HepG2 (cell line): ENCODE data around the gene IKZF4. TPM values are rescaled to one million over a fixed set of nuclear protein-coding genes. Genes with fewer than 3 reads are reported as not detected.

ENCODE experiments used
- ATAC-seq: fragments of 200-7000 bp; cut with Tn5 transposase; 3 replicates; pipeline ENCODE4 v1.9.1; 2020; ENCODE audit warnings: mild to moderate bottlenecking, moderate library complexity
- BruUV-seq: library from RNA; stranded (reverse); fragments of 400-500 nt; replicated peaks from 2 replicates; lab custom pipeline; 2021; lab: Mats Ljungman, UMichigan
- CTCF ChIA-PET: fragments of 300-600 bp; formaldehyde crosslinking; extraction: SDS; loops from one replicate; lab custom pipeline; 2021; ENCODE audit warnings: low total read pairs, inconsistent platforms, low intra/inter-chr PET ratio; lab: Yijun Ruan, JAX
- POLR2A ChIA-PET: fragments of 350-600 bp; sonication (Branson Sonifier 250); formaldehyde crosslinking; loops from one replicate; lab custom pipeline; 2020; ENCODE audit warnings: antibody characterized with exemption, inconsistent platforms; lab: Yijun Ruan, JAX
- DNase-seq: peaks from one replicate; pipeline ENCODE4 v3.0.0-alpha.2; 2015; ENCODE audit warnings: low spot score
- FAIRE-seq: peaks from 3 replicates; lab custom pipeline; 2011; peaks lifted over from hg19 to GRCh38; lab: Jason Lieb, UNC
- H2AFZ ChIP-seq: one replicate; pipeline ENCODE4 v1.6.1; 2011; ENCODE audit warnings: low read length, inconsistent platforms
- H3K27ac ChIP-seq: fragments of 300-600 bp; 3 replicates; pipeline ENCODE4 v1.8.0; 2011; ENCODE audit warnings: mixed run types, mild to moderate bottlenecking, mixed read lengths, low read length, inconsistent platforms; ENCODE audit not compliant: insufficient read depth; ENCODE audit errors: extremely low read length
- H3K27me3 ChIP-seq, 2 experiments: fragments of 200-600 bp in 1 of 2; 2 replicates in 1 of 2; 3 replicates in 1 of 2; pipeline versions ENCODE4 v1.6.0 to v1.8.0; 2011; ENCODE audit warnings: low read length in 2 of 2, mild to moderate bottlenecking in 2 of 2, moderate library complexity in 2 of 2, inconsistent platforms in 1 of 2; ENCODE audit not compliant: insufficient read depth in 2 of 2, control insufficient read depth in 1 of 2
- H3K36me3 ChIP-seq, 2 experiments: fragments of 200-600 bp in 1 of 2; replicated peaks in 1 of 2; 2 replicates in 1 of 2; 3 replicates in 1 of 2; pipeline versions ENCODE4 v1.5.1 to v1.8.0; 2011; ENCODE audit warnings: low read length in 2 of 2, inconsistent platforms in 1 of 2; ENCODE audit not compliant: insufficient read depth in 2 of 2, control insufficient read depth in 1 of 2
- H3K4me1 ChIP-seq: 2 replicates; pipeline ENCODE4 v1.5.1; 2012; ENCODE audit warnings: low read length, inconsistent platforms; ENCODE audit not compliant: insufficient read depth
- H3K4me2 ChIP-seq: 2 replicates; pipeline ENCODE4 v1.6.0; 2011; ENCODE audit warnings: low read depth, low read length, inconsistent platforms
- H3K4me3 ChIP-seq, 3 experiments: fragments of 200-600 bp in 1 of 3; sonication (generic), shearing (Covaris generic) in 1 of 3; replicated peaks in 1 of 3; 2 replicates each; pipeline ENCODE4 v1.5.1; 2011 to 2016; ENCODE audit warnings: low read length in 3 of 3, inconsistent platforms in 2 of 3, low read depth in 2 of 3, mild to moderate bottlenecking in 2 of 3, control low read depth in 1 of 3, mixed read lengths in 1 of 3; ENCODE audit not compliant: insufficient read depth in 1 of 3
- H3K79me2 ChIP-seq: one replicate; pipeline ENCODE4 v1.6.1; 2011; ENCODE audit warnings: low read length, inconsistent platforms; ENCODE audit not compliant: insufficient read depth
- H3K9ac ChIP-seq: 2 replicates; pipeline ENCODE4 v1.6.0; 2011; ENCODE audit warnings: mild to moderate bottlenecking, low read depth, low read length, inconsistent platforms; ENCODE audit not compliant: insufficient read depth
- H3K9me3 ChIP-seq: 2 replicates; pipeline ENCODE4 v1.5.1; 2012; ENCODE audit warnings: mild to moderate bottlenecking, low read length
- H4K20me1 ChIP-seq: 2 replicates; pipeline ENCODE4 v1.6.0; 2011; ENCODE audit warnings: inconsistent platforms, mild to moderate bottlenecking, low read length, moderate library complexity; ENCODE audit not compliant: insufficient read depth
- E2F2 ChIP-seq: sonication (generic); formaldehyde crosslinking; IDR thresholded peaks from 2 replicates; pipeline ENCODE4 v1.4.0; 2020; ENCODE audit warnings: missing genetic modification reagents, borderline replicate concordance
- KMT2A ChIP-seq: sonication (generic); formaldehyde crosslinking; IDR thresholded peaks from 2 replicates; pipeline ENCODE4 v1.4.0; 2020; ENCODE audit warnings: missing genetic modification reagents
- KMT2B ChIP-seq: IDR thresholded peaks from 2 replicates; pipeline ENCODE4 v1.6.1; 2016; ENCODE audit warnings: missing genetic modification reagents, missing compliant biosample characterization
- LCORL ChIP-seq, 2 experiments: fragments of 450-650 bp in 1 of 2; sonication (generic) in 1 of 2; formaldehyde crosslinking in 1 of 2; IDR thresholded peaks; 2 replicates each; pipeline versions ENCODE4 v1.5.0 to v1.6.1; 2017 to 2020; ENCODE audit warnings: antibody characterized with exemption in 1 of 2, missing genetic modification reagents in 1 of 2
- PPARG ChIP-seq: conservative IDR thresholded peaks from 2 replicates; pipeline ENCODE4 v1.6.1; 2016; ENCODE audit warnings: missing biosample characterization, missing genetic modification reagents
- SMAD3 ChIP-seq: sonication (generic); formaldehyde crosslinking; IDR thresholded peaks from 2 replicates; pipeline ENCODE4 v1.4.0; 2020; ENCODE audit warnings: missing genetic modification reagents
- SNAPC4 ChIP-seq: sonication (generic); formaldehyde crosslinking; IDR thresholded peaks from 2 replicates; pipeline ENCODE4 v1.4.0; 2020; ENCODE audit warnings: mild to moderate bottlenecking, missing genetic modification reagents
- TOPORS ChIP-seq: sonication (generic); formaldehyde crosslinking; IDR thresholded peaks from 2 replicates; pipeline ENCODE4 v1.8.0; 2023; ENCODE audit warnings: mild to moderate bottlenecking, missing genetic modification reagents
- ZBED4 ChIP-seq: sonication (generic); formaldehyde crosslinking; IDR thresholded peaks from 2 replicates; pipeline ENCODE4 v1.4.0; 2020; ENCODE audit warnings: missing genetic modification reagents, borderline replicate concordance
- ZBTB38 ChIP-seq: sonication (generic); formaldehyde crosslinking; IDR thresholded peaks from 2 replicates; pipeline ENCODE4 v1.5.1; 2020; ENCODE audit warnings: mild to moderate bottlenecking, missing genetic modification reagents
- ZNF331 ChIP-seq: sonication (generic); formaldehyde crosslinking; IDR thresholded peaks from 2 replicates; pipeline ENCODE4 v1.4.0; 2020; ENCODE audit warnings: missing genetic modification reagents
- ZNF576 ChIP-seq: sonication (generic); formaldehyde crosslinking; IDR thresholded peaks from 2 replicates; pipeline ENCODE4 v1.4.0; 2020; ENCODE audit warnings: mild to moderate bottlenecking, missing genetic modification reagents
- ZNF678 ChIP-seq: sonication (generic); formaldehyde crosslinking; IDR thresholded peaks from 2 replicates; pipeline ENCODE4 v1.4.0; 2020; ENCODE audit warnings: mild to moderate bottlenecking, missing genetic modification reagents
- ZNF790 ChIP-seq: sonication (generic); formaldehyde crosslinking; IDR thresholded peaks from 2 replicates; pipeline ENCODE4 v1.8.0; 2022; ENCODE audit warnings: missing genetic modification reagents, mild to moderate bottlenecking, borderline replicate concordance
- whole genome bisulfite sequencing: methylation state at CpG from one replicate; pipeline ENCODE4 v1.1.6; 2017; ENCODE audit warnings: low lambda C conversion rate; 5-methylcytosine and 5-hydroxymethylcytosine counted together
- in situ Hi-C: cut with HindIII; loops from 2 replicates; pipeline ENCODE4 v1.10.0; 2017; ENCODE audit warnings: low pct_unique_long_range_greater_than_20kb; ENCODE audit not compliant: extremely low pct_ligation_motif_present
- intact Hi-C: fragments of 100-400 bp; cut with micrococcal nuclease; formaldehyde crosslinking; loops from one replicate; pipeline ENCODE4 v1.10.0; 2022; ENCODE audit not compliant: unreplicated experiment
- polyA plus RNA-seq, 8 experiments: library from polyadenylated mRNA; depleted of rRNA in 3 of 8; stranded (reverse) in 7 of 8; unstranded in 1 of 8; fragments of >200 nt; fragmentation: Illumina TruSeq in 4 of 8; extraction: Trizol in 4 of 8; gene quantifications; 2 replicates each; pipeline versions ENCODE4 v1.2.1 to v1.2.3, GENCODE V29; 2011 to 2016; ENCODE audit warnings: low read depth in 4 of 8, missing spikeins in 1 of 8, mixed read lengths in 1 of 8; ENCODE audit not compliant: insufficient read depth in 1 of 8
- total RNA-seq, 5 experiments: library from RNA; depleted of rRNA; stranded (reverse); fragments of >200 nt; fragmentation: Illumina TruSeq; extraction: Trizol; gene quantifications; 2 replicates each; pipeline ENCODE4 v1.2.3, GENCODE V29; 2016; ENCODE audit warnings: low read depth in 1 of 5

IKZF4 gene
- total and polyA plus RNA-seq, 2 of the 13 experiments (the other 11 are each of a cell fraction or from before 2014, with no cell fraction given) = 0.58 to 2.2 TPM

DNA sequence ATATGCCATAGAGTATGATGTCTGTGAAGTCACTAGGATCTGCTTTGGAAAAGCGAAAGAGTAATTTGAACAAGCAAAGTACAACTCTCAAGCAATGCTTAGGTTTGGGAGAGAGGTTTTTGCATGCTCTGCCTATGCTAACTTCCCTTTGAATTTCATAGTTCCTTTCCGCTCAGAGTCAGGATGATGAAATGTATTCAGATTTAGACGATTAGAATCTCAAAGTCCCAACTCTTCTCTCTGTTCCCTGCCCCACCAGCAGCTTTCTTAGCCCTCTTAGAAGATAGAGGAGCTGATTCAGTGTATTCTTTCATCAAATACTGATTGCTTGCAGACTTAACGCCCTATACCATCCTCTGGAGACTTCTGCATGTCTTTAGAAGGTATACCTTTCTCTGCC, 35.5 kb upstream of the IKZF4 start:
- Histone ChIP-seq H3K27me3 (no peaks in the 10 kb centered on the region), H3K4me2 (no peak overlapping the region), H3K27ac (no peak overlapping the region), H3K9ac (no peak overlapping the region)
- ChIA-PET POLR2A (interaction anchor here (0.8 to 5.6 kb wide), 3 partner anchors 11 to 96 kb away, joined by 3 to 45 read pairs (median 7); partner anchors contain the start of genes RAB5B and SUOX), CTCF (no interaction called here)
- ATAC-seq = no peak
- no peak for FAIRE-seq
- TF ChIP-seq KMT2B (CRISPR knock-in tag) (no peak), SMAD3 (CRISPR knock-in tag) (no peak), ZBTB38 (no peak), LCORL (IDR thresholded peaks at IDR 0.05) (no peak), LCORL (CRISPR knock-in tag; IDR thresholded peaks at IDR 0.05) (no peak), ZNF790 (no peak), SNAPC4 (no peak), ZBED4 (CRISPR knock-in tag) (no peak), ZNF576 (CRISPR knock-in tag) (no peak), E2F2 (CRISPR knock-in tag) (no peak), PPARG (CRISPR knock-in tag) (no peak), ZNF331 (CRISPR knock-in tag) (no peak), KMT2A (CRISPR knock-in tag) (no peak), TOPORS (CRISPR knock-in tag) (no peak), ZNF678 (no peak)
- TF ChIP-seq, all 625 proteins: peak for 0
- WGBS = 91% methylated on average over 4 of the region's 4 CpGs
- Histone ChIP-seq H3K4me3 (no peak overlapping the region), H2AFZ (no peak overlapping the region), H3K4me1 (no peaks in the 10 kb centered on the region), H3K36me3 (peaks cover 4 to 28% of the 10 kb centered on the region in 2 experiments; a peak in 4 of 5 replicates), H3K79me2 (no peaks in the 10 kb centered on the region), H4K20me1 (no peaks in the 10 kb centered on the region), H3K9me3 (no peaks in the 10 kb centered on the region)
- intact Hi-C loops = no loop called here
- BruUV-seq = no TSS peak
- DNase-seq = no peak
- in situ Hi-C loops = no loop called here
